Right lobe of liver (tissue), 4 donors: ENCODE results near the gene MAP2K6.

Experiments
- POLR2A ChIP-seq: fragments of 450-650 bp; IDR thresholded peaks from one replicate; pipeline ENCODE4 v1.6.1; 2017; ENCODE audit warnings: antibody characterized with exemption, mild to moderate bottlenecking
- TF ChIP-seq, protein P1 (sequence below), 4 donors: fragments of 200-600 bp in 3 of 4; fragments of 450-650 bp in 1 of 4; IDR thresholded peaks; one replicate each; pipeline versions ENCODE4 v1.5.1 to v1.8.0; 2016 to 2022; ENCODE audit warnings: antibody characterized with exemption in 4 of 4, mild to moderate bottlenecking in 2 of 4
- donor health status: DM: no; HTN: no; CAD: no.
- donor health status: DM: no; HTN: no; CAD: no.
- donor health status: DM: no; HTN: yes; CAD: no.

DNA sequence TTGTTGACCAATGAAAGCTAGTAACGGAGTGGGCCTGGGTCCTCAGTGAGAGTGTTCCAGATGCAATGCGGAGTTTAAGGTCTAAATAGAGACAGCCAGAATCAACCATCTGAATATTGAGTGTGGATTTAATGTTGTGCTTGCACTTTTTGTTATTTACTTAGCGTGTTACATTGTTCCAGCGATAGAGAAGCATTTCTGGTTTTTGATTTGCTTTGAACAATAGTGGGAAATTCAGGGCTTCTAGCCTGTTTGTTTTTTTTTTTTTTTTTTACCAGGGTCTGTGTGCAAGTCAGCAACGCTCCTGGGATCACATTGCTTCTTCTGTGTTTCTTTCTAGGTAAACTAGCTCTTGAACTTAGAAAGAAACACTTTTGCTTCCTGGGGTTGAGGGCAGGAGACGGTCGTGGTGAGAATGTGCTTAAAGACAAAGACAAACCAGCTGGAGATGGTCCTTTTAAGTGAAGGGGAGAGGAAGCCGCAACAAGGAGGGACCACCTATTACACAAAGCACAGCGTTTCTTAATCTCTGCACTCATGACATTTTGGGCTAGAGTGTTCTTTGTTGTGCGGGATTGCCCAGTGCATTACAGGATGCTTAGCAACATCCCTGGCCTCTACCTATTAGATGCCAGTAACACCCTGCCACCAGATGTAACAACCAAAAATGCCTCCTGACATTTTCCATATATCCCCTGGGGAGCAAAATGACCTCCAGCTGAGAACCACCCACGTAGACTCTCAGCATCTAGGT lies 119.2 kb downstream of the MAP2K6 start:
- TF ChIP-seq, protein P1, sequence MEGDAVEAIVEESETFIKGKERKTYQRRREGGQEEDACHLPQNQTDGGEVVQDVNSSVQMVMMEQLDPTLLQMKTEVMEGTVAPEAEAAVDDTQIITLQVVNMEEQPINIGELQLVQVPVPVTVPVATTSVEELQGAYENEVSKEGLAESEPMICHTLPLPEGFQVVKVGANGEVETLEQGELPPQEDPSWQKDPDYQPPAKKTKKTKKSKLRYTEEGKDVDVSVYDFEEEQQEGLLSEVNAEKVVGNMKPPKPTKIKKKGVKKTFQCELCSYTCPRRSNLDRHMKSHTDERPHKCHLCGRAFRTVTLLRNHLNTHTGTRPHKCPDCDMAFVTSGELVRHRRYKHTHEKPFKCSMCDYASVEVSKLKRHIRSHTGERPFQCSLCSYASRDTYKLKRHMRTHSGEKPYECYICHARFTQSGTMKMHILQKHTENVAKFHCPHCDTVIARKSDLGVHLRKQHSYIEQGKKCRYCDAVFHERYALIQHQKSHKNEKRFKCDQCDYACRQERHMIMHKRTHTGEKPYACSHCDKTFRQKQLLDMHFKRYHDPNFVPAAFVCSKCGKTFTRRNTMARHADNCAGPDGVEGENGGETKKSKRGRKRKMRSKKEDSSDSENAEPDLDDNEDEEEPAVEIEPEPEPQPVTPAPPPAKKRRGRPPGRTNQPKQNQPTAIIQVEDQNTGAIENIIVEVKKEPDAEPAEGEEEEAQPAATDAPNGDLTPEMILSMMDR (IDR thresholded peaks at IDR 0.05): no peak
- TF ChIP-seq POLR2A: no peak
